Esophagus muscularis mucosa (tissue), 4 donors: ENCODE data around the gene ATAD1.

Experiments
- EP300 ChIP-seq: sonication (generic); formaldehyde crosslinking; IDR thresholded peaks from one replicate; pipeline ENCODE4 v1.6.1; 2017; ENCODE audit warnings: antibody characterized with exemption
- POLR2AphosphoS5 ChIP-seq, 2 donors: sonication (generic); formaldehyde crosslinking; IDR thresholded peaks; one replicate each; pipeline ENCODE4 v1.6.1; 2017; ENCODE audit warnings: antibody characterized with exemption in 2 of 2
- TF ChIP-seq, protein P1 (sequence below), 3 experiments: fragments of 200-600 bp in 2 of 3; fragments of 450-650 bp in 1 of 3; sonication (generic) in 2 of 3; IDR thresholded peaks; one replicate each; pipeline ENCODE4 v1.5.1; 2017 to 2019; ENCODE audit warnings: antibody characterized with exemption in 3 of 3, mild to moderate bottlenecking in 2 of 3, moderate library complexity in 1 of 3

DNA sequence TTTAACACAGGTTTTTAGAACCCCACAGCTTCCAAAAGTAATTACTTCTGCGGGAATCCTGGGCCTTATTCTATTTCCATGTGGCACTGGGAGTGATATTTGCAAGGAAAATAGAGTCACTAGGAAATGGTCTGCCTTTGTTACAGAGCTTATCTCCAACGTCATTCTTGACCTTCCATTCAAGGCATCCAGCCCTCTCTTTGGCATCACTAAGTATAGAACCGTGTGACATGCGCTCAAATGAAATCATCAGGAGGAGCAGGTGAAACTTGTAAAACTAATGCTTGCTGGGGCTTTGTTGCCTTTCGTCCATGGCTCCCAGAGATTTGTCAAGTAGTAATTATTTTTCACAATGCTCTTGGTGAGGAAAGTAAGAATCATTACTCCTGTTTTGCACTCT, 84.9 kb downstream of the ATAD1 start:
- TF ChIP-seq, protein P1, sequence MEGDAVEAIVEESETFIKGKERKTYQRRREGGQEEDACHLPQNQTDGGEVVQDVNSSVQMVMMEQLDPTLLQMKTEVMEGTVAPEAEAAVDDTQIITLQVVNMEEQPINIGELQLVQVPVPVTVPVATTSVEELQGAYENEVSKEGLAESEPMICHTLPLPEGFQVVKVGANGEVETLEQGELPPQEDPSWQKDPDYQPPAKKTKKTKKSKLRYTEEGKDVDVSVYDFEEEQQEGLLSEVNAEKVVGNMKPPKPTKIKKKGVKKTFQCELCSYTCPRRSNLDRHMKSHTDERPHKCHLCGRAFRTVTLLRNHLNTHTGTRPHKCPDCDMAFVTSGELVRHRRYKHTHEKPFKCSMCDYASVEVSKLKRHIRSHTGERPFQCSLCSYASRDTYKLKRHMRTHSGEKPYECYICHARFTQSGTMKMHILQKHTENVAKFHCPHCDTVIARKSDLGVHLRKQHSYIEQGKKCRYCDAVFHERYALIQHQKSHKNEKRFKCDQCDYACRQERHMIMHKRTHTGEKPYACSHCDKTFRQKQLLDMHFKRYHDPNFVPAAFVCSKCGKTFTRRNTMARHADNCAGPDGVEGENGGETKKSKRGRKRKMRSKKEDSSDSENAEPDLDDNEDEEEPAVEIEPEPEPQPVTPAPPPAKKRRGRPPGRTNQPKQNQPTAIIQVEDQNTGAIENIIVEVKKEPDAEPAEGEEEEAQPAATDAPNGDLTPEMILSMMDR (IDR thresholded peaks at IDR 0.05) = no peak
- no peak for TF ChIP-seq EP300
- no peak for TF ChIP-seq POLR2AphosphoS5 (IDR thresholded peaks at IDR 0.05)
